GM06990 (cell line): Measurements from ENCODE around the gene SHC2.

Source experiments
- DNase-seq: peaks from one replicate; pipeline ENCODE4 v3.0.0-alpha.2; 2011; ENCODE audit not compliant: insufficient read length; ENCODE audit errors: extremely low read depth
- H3K27me3 ChIP-seq: replicated peaks from 2 replicates; pipeline ENCODE4 v1.6.0; 2011; ENCODE audit warnings: low read length; ENCODE audit not compliant: control insufficient read depth, insufficient read depth
- H3K36me3 ChIP-seq: 2 replicates; pipeline ENCODE4 v1.5.1; 2011; ENCODE audit warnings: low read length; ENCODE audit not compliant: control insufficient read depth, insufficient read depth
- H3K4me3 ChIP-seq: replicated peaks from 2 replicates; pipeline ENCODE4 v1.5.1; 2011; ENCODE audit warnings: low read depth, mild to moderate bottlenecking, control low read depth, low read length
- CTCF ChIP-seq: IDR thresholded peaks from 2 replicates; pipeline ENCODE4 v1.5.1; 2011; ENCODE audit warnings: low read length, control low read depth, mild to moderate bottlenecking, inconsistent platforms; ENCODE audit not compliant: insufficient read depth, poor library complexity, severe bottlenecking

SHC2 gene

GRCh38 chr19:373391-374182 lies 87.2 kb downstream of the SHC2 start:
- Histone ChIP-seq H3K27me3 (no peaks in the 10 kb centered on the region), H3K36me3 (no peaks in the 10 kb centered on the region), H3K4me3 (no peak overlapping the region)
- DNase-seq: no peak
- TF ChIP-seq CTCF: no peak

- no peak overlapping the region for H3K4me3 ChIP-seq
- no peaks in the 10 kb centered on the region for H3K36me3 ChIP-seq
- DNase-seq: no peak
- H3K27me3 ChIP-seq: no peaks in the 10 kb centered on the region
- no peak for TF ChIP-seq CTCF
Observed at GRCh38 chr19:372306-372890, 88.4 kb downstream of the SHC2 start.

- no peak for DNase-seq
- Histone ChIP-seq H3K27me3 (no peaks in the 10 kb centered on the region), H3K4me3 (no peak overlapping the region), H3K36me3 (no peaks in the 10 kb centered on the region)
- no peak for TF ChIP-seq CTCF
Observed at GRCh38 chr19:371501-372168, 89.2 kb downstream of the SHC2 start.

GRCh38 chr19:370641-371330 lies 90.0 kb downstream of the SHC2 start:
- DNase-seq: no peak
- no peaks in the 10 kb centered on the region for H3K36me3 ChIP-seq
- H3K4me3 ChIP-seq: no peak overlapping the region
- H3K27me3 ChIP-seq: no peaks in the 10 kb centered on the region
- TF ChIP-seq CTCF: no peak

GRCh38 chr19:369876-370275 lies 91.0 kb downstream of the SHC2 start:
- TF ChIP-seq CTCF: no peak
- H3K36me3 ChIP-seq: no peaks in the 10 kb centered on the region
- no peaks in the 10 kb centered on the region for H3K27me3 ChIP-seq
- no peak overlapping the region for H3K4me3 ChIP-seq
- no peak for DNase-seq
